ENCODE results near the gene ZNF385D. TPM values are rescaled to one million over a fixed set of nuclear protein-coding genes. Genes with fewer than 3 reads are reported as not detected.

Gene ZNF385D
- total and polyA plus RNA-seq, 2 donors from 2014 or later, result 1.4 to 8.9 TPM

DNA sequence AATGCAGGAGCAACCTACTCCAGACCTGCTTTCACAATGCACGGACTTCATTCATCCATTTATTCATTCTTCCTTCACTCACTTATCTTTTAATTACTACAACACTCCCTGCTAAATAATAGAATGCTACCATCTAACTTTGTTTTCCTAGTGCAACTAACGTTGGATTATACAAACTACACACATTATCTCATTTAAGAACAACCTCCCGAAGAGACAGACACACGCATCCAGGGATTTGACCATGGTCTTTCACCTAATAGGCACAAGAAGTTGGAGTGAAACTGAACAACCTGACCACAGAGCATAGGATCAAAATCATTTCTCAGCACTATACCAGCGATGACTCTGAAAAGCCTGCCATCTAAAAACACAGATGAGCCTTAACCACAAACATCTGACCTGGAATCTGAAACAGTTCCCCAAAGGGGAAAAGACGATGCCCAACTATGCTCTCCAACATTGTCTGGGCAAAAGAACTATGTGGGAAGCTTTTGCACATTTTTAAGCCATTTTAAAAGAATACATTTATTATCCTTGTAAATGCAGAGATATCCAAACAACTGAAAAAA lies 21.0 kb downstream of the ZNF385D start:
- Histone ChIP-seq H3K4me1 (ENCODE audit: control insufficient read depth in 2 of 3, insufficient read depth in 2 of 3, low read depth in 1 of 3, low read length in 3 of 3) (no peaks in the 10 kb centered on the region), H3K9ac (ENCODE audit: low read length in 3 of 3) (no peak overlapping the region)
- TF ChIP-seq CTCF (IDR thresholded peaks at IDR 0.05; ENCODE audit: borderline replicate concordance, extremely low read depth, insufficient read depth), result no peak

DNA sequence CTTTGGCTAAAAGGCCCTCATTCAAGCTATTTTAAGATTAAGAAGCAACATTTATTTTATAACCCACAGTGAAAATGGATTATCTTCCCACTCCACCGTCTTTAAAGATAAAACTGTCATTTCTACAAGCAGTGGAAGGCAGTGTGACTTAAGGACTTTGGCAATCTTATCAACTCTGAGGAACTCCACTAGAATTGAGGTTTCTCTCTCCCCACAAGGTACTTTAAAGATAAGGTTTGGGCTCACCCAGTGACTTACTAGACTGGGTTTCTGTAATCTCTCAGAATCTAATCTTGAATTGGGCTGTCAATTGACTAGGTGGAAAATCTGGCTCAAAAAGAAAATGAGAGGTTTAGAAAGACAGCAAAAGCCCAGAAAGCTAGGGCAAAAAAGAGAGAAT lies 21.7 kb downstream of the ZNF385D start:
- no peak for TF ChIP-seq CTCF (IDR thresholded peaks at IDR 0.05; ENCODE audit: borderline replicate concordance, extremely low read depth, insufficient read depth)
- H3K9me3 ChIP-seq (ENCODE audit: control insufficient read depth in 2 of 3, insufficient read depth in 1 of 3, low read length in 3 of 3), result no peaks in the 10 kb centered on the region
- intact Hi-C loops (cut with DNase I), result no loop called here
- H3K36me3 ChIP-seq (ENCODE audit: control insufficient read depth in 2 of 3, insufficient read depth in 3 of 3, low read length in 3 of 3), result no peaks in the 10 kb centered on the region
- no peak overlapping the region for H3K4me3 ChIP-seq (ENCODE audit: low read length in 3 of 3)
- DNase-seq (no peak), FAIRE-seq (no peak)
- no peaks in the 10 kb centered on the region for H3K4me1 ChIP-seq (ENCODE audit: control insufficient read depth in 2 of 3, insufficient read depth in 2 of 3, low read depth in 1 of 3, low read length in 3 of 3)
- no peak overlapping the region for H3K27ac ChIP-seq (ENCODE audit: low read depth in 2 of 2, low read length in 2 of 2)
- no peaks in the 10 kb centered on the region for H3K27me3 ChIP-seq (ENCODE audit: control insufficient read depth, insufficient read depth, low read length)
- H3K9ac ChIP-seq (ENCODE audit: low read length in 3 of 3), result no peak overlapping the region

More for the DNA sequence above, 21.0 kb downstream of the ZNF385D start:
- Histone ChIP-seq H3K9me3 (ENCODE audit: control insufficient read depth in 2 of 3, insufficient read depth in 1 of 3, low read length in 3 of 3) (no peaks in the 10 kb centered on the region), H3K27ac (ENCODE audit: low read depth in 2 of 2, low read length in 2 of 2) (no peak overlapping the region), H3K36me3 (ENCODE audit: control insufficient read depth in 2 of 3, insufficient read depth in 3 of 3, low read length in 3 of 3) (no peaks in the 10 kb centered on the region), H3K27me3 (ENCODE audit: control insufficient read depth, insufficient read depth, low read length) (no peaks in the 10 kb centered on the region), H3K4me3 (ENCODE audit: low read length in 3 of 3) (no peak overlapping the region)
- FAIRE-seq (no peak), DNase-seq (no peak)
- intact Hi-C loops (cut with DNase I), result no loop called here

- intact Hi-C loops (cut with DNase I), result no loop called here
- no peaks in the 10 kb centered on the region for H3K4me1 ChIP-seq (ENCODE audit: control insufficient read depth in 2 of 3, insufficient read depth in 2 of 3, low read depth in 1 of 3, low read length in 3 of 3)
These were observed 28.2 kb downstream of the ZNF385D start for GRCh38 chr3:21722768-21723167.

More at GRCh38 chr3:21722768-21723167, 28.2 kb downstream of the ZNF385D start:
- TF ChIP-seq CTCF (IDR thresholded peaks at IDR 0.05; ENCODE audit: borderline replicate concordance, extremely low read depth, insufficient read depth), result no peak
- DNase-seq (no peak), FAIRE-seq (no peak)
- no peak overlapping the region for H3K9ac ChIP-seq (ENCODE audit: low read length in 3 of 3)
- H3K4me3 ChIP-seq (ENCODE audit: low read length in 3 of 3), result no peak overlapping the region
- no peak overlapping the region for H3K27ac ChIP-seq (ENCODE audit: low read depth in 2 of 2, low read length in 2 of 2)
- H3K27me3 ChIP-seq (ENCODE audit: control insufficient read depth, insufficient read depth, low read length), result no peaks in the 10 kb centered on the region
- H3K36me3 ChIP-seq (ENCODE audit: control insufficient read depth in 2 of 3, insufficient read depth in 3 of 3, low read length in 3 of 3), result no peaks in the 10 kb centered on the region
- no peaks in the 10 kb centered on the region for H3K9me3 ChIP-seq (ENCODE audit: control insufficient read depth in 2 of 3, insufficient read depth in 1 of 3, low read length in 3 of 3)
